T1000 (cell line): ENCODE results near the gene SLC26A1.

Source experiments
- DNase-seq: peaks from one replicate; lab custom pipeline; 2025; ENCODE audit warnings: mixed read lengths; lab: John Stamatoyannopoulos, UW

Gene SLC26A1

GRCh38 chr4:1029529-1029928, 36.3 kb upstream of the SLC26A1 start:
- no peak for DNase-seq

GRCh38 chr4:1028574-1029220, 35.5 kb upstream of the SLC26A1 start:
- no peak for DNase-seq

GRCh38 chr4:1027915-1028238, 34.7 kb upstream of the SLC26A1 start:
- no peak for DNase-seq

- no peak for DNase-seq
Observed at GRCh38 chr4:1027219-1027914, 34.2 kb upstream of the SLC26A1 start.

GRCh38 chr4:1026115-1026514, 32.9 kb upstream of the SLC26A1 start:
- DNase-seq, result no peak

- DNase-seq, result no peak
Observed at GRCh38 chr4:1024882-1025545, 31.8 kb upstream of the SLC26A1 start.

GRCh38 chr4:1023895-1024740, 30.9 kb upstream of the SLC26A1 start:
- no peak for DNase-seq

- no peak for DNase-seq
Observed at GRCh38 chr4:1023075-1023640, 30.0 kb upstream of the SLC26A1 start.

GRCh38 chr4:1022739-1023066, 29.5 kb upstream of the SLC26A1 start:
- no peak for DNase-seq

- DNase-seq, result no peak
Observed at GRCh38 chr4:1022051-1022738, 29.0 kb upstream of the SLC26A1 start.

- no peak for DNase-seq
Observed at GRCh38 chr4:1021386-1022050, 28.3 kb upstream of the SLC26A1 start.

GRCh38 chr4:1019729-1020470, 26.7 kb upstream of the SLC26A1 start:
- DNase-seq, result no peak

GRCh38 chr4:1019320-1019719, 26.1 kb upstream of the SLC26A1 start:
- DNase-seq, result no peak

- DNase-seq, result no peak
Observed at GRCh38 chr4:1018147-1019020, 25.2 kb upstream of the SLC26A1 start.

GRCh38 chr4:1017706-1018105, 24.5 kb upstream of the SLC26A1 start:
- DNase-seq, result no peak

- DNase-seq, result no peak
Observed at GRCh38 chr4:1017211-1017610, 24.0 kb upstream of the SLC26A1 start.

GRCh38 chr4:1015746-1016145, 22.5 kb upstream of the SLC26A1 start:
- no peak for DNase-seq

- no peak for DNase-seq
Observed at GRCh38 chr4:1015179-1015578, 22.0 kb upstream of the SLC26A1 start.
